ES-I3 (cell line): ENCODE data around the gene ACBD3.
A peak's percentile ranks its signal among the peaks of the same experiment; 100 is the strongest.

Experiments used
- H3K36me3 ChIP-seq: 2 replicates; pipeline ENCODE4 v1.6.1; 2013; ENCODE audit warnings: mild to moderate bottlenecking, low read length, control low read depth, moderate library complexity; ENCODE audit not compliant: insufficient read depth
- H3K4me1 ChIP-seq: 2 replicates; pipeline ENCODE4 v1.6.1; 2013; ENCODE audit warnings: mild to moderate bottlenecking, control low read depth, low read length; ENCODE audit not compliant: insufficient read depth
- H3K9ac ChIP-seq: 2 replicates; pipeline ENCODE4 v1.6.1; 2013; ENCODE audit warnings: low read depth, mild to moderate bottlenecking, low read length, moderate library complexity
- H3K9me3 ChIP-seq: 2 replicates; pipeline ENCODE4 v1.6.1; 2013; ENCODE audit warnings: mild to moderate bottlenecking, low read length, moderate library complexity; ENCODE audit not compliant: control insufficient read depth, insufficient read depth

The ACBD3 gene

GRCh38 chr1:226186124-226187018, at the start of gene ACBD3:
TSS of gene ACBD3 (minus strand) at chr1:226186741. CDS start at chr1:226186675, 66 bp downstream.
- peaks cover 9% of the 10 kb centered on the region for H3K4me1 ChIP-seq
- H3K9ac ChIP-seq: peak within 1 kb of the TSS; percentile 90
- H3K36me3 ChIP-seq: no peaks in the 10 kb centered on the region
- H3K9me3 ChIP-seq: no peaks in the 10 kb centered on the region

GRCh38 chr1:226233806-226234205, 47.3 kb upstream of the ACBD3 start:
- Histone ChIP-seq H3K4me1 (no peaks in the 10 kb centered on the region), H3K9ac (no peak overlapping the region), H3K9me3 (no peaks in the 10 kb centered on the region), H3K36me3 (peaks cover 6% of the 10 kb centered on the region; the same call in 1 of the 2 replicates)

GRCh38 chr1:226233293-226233692, 46.8 kb upstream of the ACBD3 start:
- Histone ChIP-seq H3K36me3 (peaks cover 4% of the 10 kb centered on the region; the same call in 1 of the 2 replicates), H3K9me3 (no peaks in the 10 kb centered on the region), H3K4me1 (no peaks in the 10 kb centered on the region), H3K9ac (no peak overlapping the region)

GRCh38 chr1:226226601-226227000, 40.1 kb upstream of the ACBD3 start:
- H3K36me3 ChIP-seq: no peaks in the 10 kb centered on the region; the same call in 1 of the 2 replicates
- no peaks in the 10 kb centered on the region for H3K9me3 ChIP-seq
- H3K4me1 ChIP-seq: no peaks in the 10 kb centered on the region
- no peak overlapping the region for H3K9ac ChIP-seq

GRCh38 chr1:226223786-226224244, 37.3 kb upstream of the ACBD3 start:
- Histone ChIP-seq H3K36me3 (no peaks in the 10 kb centered on the region; the same call in 1 of the 2 replicates), H3K9me3 (no peaks in the 10 kb centered on the region), H3K4me1 (peaks cover 13% of the 10 kb centered on the region), H3K9ac (peak overlapping the region; percentile 74)

GRCh38 chr1:226223157-226223785, 36.7 kb upstream of the ACBD3 start, which contains the start of gene MIXL1:
TSS of gene MIXL1 (plus strand) at chr1:226223664. CDS start at chr1:226223682, 18 bp downstream.
- Histone ChIP-seq H3K4me1 (peaks cover 13% of the 10 kb centered on the region), H3K36me3 (no peaks in the 10 kb centered on the region), H3K9me3 (no peaks in the 10 kb centered on the region), H3K9ac (peak within 1 kb of the TSS; percentile 74)

GRCh38 chr1:226222686-226223085, 36.1 kb upstream of the ACBD3 start:
- Histone ChIP-seq H3K4me1 (peaks cover 13% of the 10 kb centered on the region), H3K36me3 (no peaks in the 10 kb centered on the region), H3K9ac (peak overlapping the region; percentile 74; the same call in 1 of the 2 replicates), H3K9me3 (no peaks in the 10 kb centered on the region)

GRCh38 chr1:226220473-226221189, 34.1 kb upstream of the ACBD3 start:
- Histone ChIP-seq H3K4me1 (peaks cover 26% of the 10 kb centered on the region), H3K9me3 (no peaks in the 10 kb centered on the region), H3K36me3 (no peaks in the 10 kb centered on the region), H3K9ac (no peak overlapping the region; the same call in 1 of the 2 replicates)

GRCh38 chr1:226217273-226217672, 30.7 kb upstream of the ACBD3 start:
- H3K4me1 ChIP-seq: peaks cover 35% of the 10 kb centered on the region
- H3K9ac ChIP-seq: no peak overlapping the region
- H3K9me3 ChIP-seq: no peaks in the 10 kb centered on the region
- no peaks in the 10 kb centered on the region for H3K36me3 ChIP-seq

GRCh38 chr1:226216056-226216455, 29.5 kb upstream of the ACBD3 start:
- Histone ChIP-seq H3K4me1 (peaks cover 39% of the 10 kb centered on the region), H3K9me3 (no peaks in the 10 kb centered on the region), H3K36me3 (no peaks in the 10 kb centered on the region), H3K9ac (no peak overlapping the region)

GRCh38 chr1:226215239-226215638, 28.7 kb upstream of the ACBD3 start:
- Histone ChIP-seq H3K36me3 (no peaks in the 10 kb centered on the region), H3K4me1 (peaks cover 36% of the 10 kb centered on the region), H3K9me3 (no peaks in the 10 kb centered on the region), H3K9ac (no peak overlapping the region)

GRCh38 chr1:226212545-226212944, 26.0 kb upstream of the ACBD3 start:
- H3K9ac ChIP-seq: no peak overlapping the region
- H3K36me3 ChIP-seq: no peaks in the 10 kb centered on the region
- H3K4me1 ChIP-seq: peaks cover 39% of the 10 kb centered on the region
- no peaks in the 10 kb centered on the region for H3K9me3 ChIP-seq

- no peak overlapping the region for H3K9ac ChIP-seq
- no peaks in the 10 kb centered on the region for H3K9me3 ChIP-seq
- H3K4me1 ChIP-seq: peaks cover 33% of the 10 kb centered on the region
- H3K36me3 ChIP-seq: no peaks in the 10 kb centered on the region
These were observed 24.8 kb upstream of the ACBD3 start for GRCh38 chr1:226211181-226211821.
